Lung microvascular endothelial cell (primary cell): Measurements from ENCODE around the gene PRTN3. TPM values are rescaled to one million over a fixed set of nuclear protein-coding genes. Genes with fewer than 3 reads are reported as not detected.
A peak's percentile ranks its signal among the peaks of the same experiment; 100 is the strongest.
"Not testable (repeated sequence)": the region's sequence is repeated elsewhere in the genome, so short reads cannot be mapped to it uniquely, and the experiment has no call there.

Source experiments
- DNase-seq, 2 donors: peaks; one replicate each; pipeline versions ENCODE4 v3.0.0 to v3.0.0-alpha.2; 2010; ENCODE audit warnings: low read depth in 2 of 2
- total RNA-seq: library from RNA; depleted of rRNA; stranded (reverse); fragments of >200 nt; gene quantifications from 2 replicates; pipeline ENCODE4 v1.2.1, GENCODE V29; 2014

Gene PRTN3
- total RNA-seq, 1 donor from 2014 or later, result not detected

DNA sequence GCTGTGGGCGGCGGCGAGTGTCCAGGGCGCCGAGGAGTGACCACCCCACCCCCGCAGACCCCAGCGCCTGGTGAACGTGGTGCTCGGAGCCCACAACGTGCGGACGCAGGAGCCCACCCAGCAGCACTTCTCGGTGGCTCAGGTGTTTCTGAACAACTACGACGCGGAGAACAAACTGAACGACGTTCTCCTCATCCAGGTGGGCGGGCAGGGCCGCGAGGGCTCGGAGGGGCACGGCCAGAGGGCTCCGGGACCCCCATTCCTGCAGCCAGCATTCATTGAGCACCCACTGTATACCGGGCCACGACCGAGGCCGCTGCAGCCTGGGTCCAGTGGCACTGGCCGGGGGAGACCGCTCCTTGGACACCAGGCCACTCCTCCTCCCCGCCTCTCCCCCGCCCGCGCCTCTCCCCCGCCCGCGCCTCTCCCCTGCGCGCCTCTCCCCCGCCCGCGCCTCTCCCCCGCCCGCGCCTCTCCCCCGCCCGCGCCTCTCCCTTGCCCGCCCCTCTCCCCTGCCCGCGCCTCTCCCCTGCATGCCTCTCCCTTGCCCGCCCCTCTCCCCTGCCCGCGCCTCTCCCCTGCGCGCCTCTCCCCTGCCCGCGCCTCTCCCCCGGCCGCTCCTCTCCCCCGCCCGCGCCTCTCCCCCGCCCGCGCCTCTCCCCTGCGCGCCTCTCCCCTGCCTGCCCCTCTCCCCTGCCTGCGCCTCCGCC lies 3.2 kb downstream of the PRTN3 start:
- no peak for DNase-seq

DNA sequence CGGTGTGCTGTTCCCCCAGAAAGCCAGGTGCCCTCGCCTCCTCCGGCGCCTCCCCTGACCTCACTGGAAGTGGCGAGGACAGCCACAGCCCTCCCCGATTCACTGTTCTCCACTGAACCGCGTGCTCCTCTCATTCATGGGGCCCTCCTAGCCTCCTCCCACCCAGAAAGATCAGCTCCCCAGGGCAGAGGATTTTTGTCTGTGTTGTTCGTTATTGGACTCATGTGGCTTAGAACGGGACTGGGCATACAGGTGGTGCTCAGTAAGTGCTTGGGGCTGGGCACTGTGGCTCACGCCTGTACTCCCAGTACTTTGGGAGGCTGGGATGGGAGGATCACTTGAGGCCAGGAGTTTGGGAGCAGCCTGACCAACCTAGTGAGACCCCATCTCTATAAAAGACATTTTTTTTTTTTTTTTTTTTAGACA lies 3.8 kb downstream of the PRTN3 start:
- DNase-seq, result no peak

DNA sequence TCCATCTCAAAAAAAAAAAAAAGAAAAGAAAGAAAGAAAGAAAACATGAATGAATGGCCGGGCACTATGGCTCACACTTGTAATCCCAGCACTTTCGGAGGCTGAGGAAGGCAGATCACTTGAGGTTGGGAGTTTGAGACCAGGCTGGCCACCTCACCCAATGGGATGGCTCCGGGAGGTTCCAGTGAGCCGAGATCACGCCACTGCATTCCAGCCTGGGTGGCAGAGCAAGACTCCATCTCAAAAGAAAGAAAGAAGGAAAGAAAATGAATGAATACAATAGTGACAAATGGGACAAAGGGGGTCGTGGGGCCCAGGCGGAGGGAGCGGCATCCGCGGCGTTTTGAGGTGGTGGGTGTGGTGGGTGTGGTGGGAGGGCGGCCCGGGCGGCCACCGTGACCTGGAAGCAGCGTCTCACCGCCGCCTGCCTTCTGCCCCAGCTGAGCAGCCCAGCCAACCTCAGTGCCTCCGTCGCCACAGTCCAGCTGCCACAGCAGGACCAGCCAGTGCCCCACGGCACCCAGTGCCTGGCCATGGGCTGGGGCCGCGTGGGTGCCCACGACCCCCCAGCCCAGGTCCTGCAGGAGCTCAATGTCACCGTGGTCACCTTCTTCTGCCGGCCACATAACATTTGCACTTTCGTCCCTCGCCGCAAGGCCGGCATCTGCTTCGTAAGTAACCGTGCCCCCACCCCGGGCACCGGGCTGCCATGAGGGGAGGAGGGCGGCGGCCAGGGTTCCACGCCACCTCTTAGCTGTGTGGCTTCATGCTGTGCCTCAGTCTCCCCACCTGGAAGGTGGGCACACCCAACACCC lies 5.1 kb downstream of the PRTN3 start:
- no peak for DNase-seq

DNA sequence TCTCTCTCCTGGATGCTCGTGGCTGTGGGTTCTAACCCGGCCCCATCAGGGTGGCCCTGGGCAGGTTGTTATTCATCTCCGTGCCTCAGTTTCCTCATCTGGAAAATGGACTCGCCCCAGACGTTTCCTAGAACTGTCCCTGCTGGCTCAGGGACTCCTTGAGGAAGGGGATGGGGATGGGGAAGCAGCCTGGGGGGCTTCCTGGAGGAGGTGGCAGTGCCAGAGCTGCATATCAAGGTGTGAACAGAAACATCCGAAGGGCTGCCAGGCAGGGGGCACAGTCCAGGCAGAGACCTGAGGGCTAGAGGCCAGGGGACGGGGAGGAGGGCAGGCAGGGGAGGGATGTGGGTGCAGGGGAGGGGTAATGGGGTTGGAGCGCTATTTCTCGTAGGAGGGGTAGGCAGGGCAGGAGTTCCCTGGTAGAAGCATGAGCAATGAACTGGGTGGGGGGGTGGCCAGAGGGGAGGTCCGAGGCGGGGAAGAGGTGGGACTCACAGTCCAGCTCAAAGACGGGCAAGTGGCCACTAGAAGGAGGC lies 7.7 kb downstream of the PRTN3 start:
- no peak for DNase-seq

DNA sequence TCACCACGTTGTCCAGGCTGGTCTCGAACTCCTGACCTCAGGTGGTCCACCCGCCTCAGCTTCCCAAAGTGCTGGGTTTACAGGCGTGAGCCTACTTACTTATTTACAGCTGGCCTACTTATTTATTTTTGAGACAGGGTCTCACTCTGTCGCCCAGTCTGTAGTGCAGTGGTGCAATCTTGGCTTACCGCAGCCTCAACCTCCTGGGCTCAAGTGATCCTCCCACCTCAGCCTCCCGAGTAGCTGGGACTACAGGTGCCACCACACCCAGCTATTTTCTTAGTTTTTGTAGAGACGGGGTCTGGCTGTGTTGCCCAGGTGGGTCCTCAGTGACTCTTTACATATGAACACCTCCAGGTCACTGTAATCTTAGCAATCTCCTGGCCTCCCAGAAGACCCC lies 8.4 kb downstream of the PRTN3 start:
- DNase-seq, result not testable (repeated sequence)

DNA sequence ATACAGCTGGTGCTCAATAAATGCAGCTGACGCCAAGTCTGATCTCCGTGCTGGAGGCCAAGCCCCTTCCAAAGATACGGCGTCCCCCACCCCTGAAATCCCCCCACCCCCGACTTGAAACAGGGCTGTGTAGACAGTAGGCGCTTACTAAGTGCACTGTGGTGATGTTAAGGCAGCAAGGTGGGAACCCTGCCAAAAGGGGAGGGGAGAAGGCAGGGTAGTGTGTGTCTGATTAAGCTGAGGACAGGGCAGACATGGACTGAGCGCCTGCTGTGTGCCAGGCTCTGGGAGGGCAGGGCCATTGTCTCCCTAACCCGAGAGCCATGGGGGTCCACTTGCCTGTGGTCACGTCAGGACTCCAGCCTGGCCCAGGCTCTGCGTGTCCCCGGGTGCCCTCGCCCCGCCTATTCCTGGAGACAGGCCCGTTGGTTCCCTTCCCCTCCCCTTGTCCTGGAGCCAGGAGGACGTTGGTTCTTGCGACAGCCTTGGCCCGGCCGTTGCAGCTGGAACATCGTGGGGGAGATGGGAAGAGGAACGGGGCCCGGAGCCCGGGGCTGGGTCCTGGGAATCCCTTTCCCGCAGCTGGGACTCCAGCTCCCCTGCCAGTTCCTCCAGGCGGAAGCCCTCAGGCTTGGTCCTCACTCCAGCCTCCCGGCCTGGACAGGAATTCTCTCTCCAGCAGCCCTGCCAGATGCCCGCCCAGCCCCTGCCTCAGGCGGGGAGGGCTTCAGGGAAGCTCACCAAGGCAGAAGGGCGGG lies 9.6 kb downstream of the PRTN3 start:
- DNase-seq, result no peak

DNA sequence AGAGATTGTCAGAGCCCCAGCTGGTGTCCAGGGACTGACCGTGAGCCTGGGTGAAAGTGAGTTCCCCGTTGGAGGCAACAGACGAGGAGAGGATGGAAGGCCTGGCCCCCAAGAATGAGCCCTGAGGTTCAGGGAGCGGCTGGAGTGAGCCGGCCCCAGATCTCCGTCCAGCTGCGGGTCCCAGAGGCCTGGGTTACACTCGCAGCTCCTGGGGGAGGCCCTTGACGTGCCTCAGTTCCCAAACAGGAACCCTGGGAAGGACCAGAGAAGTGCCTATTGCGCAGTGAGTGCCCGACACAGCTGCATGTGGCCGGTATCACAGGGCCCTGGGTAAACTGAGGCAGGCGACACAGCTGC lies 10.2 kb downstream of the PRTN3 start:
- DNase-seq, result no peak

DNA sequence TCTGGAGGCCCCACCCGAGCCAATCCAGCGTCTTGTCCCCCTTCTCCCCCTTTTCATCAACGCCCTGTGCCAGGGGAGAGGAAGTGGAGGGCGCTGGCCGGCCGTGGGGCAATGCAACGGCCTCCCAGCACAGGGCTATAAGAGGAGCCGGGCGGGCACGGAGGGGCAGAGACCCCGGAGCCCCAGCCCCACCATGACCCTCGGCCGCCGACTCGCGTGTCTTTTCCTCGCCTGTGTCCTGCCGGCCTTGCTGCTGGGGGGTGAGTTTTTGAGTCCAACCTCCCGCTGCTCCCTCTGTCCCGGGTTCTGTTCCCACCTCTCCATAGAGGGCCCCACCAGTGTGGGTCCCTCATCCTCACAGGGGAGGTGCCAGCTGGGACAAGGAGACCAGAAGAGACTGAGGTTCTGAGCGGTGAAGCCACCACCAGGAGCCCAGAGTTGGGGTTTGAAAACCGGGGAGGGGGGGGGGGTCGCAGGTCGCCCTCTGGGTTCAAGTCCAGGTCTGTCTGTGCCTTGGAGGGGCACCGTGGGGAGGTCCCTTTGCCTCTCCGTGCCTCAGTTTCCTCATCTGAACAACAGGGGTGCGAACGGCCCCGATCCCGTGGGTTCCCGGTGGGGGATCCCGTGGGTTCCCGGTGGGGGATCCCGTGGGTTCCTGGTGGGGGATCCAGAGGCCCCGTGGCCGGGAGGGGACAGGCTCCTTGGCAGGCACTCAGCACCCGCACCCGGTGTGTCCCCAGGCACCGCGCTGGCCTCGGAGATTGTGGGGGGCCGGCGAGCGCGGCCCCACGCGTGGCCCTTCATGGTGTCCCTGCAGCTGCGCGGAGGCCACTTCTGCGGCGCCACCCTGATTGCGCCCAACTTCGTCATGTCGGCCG lies 11.6 kb downstream of the PRTN3 start, which contains the start of gene ELANE:
ELANE (plus strand) TSS at position 168 of the 878 bp plus-strand sequence; CDS start at position 194, 26 bp downstream.
- no peak for DNase-seq

DNA sequence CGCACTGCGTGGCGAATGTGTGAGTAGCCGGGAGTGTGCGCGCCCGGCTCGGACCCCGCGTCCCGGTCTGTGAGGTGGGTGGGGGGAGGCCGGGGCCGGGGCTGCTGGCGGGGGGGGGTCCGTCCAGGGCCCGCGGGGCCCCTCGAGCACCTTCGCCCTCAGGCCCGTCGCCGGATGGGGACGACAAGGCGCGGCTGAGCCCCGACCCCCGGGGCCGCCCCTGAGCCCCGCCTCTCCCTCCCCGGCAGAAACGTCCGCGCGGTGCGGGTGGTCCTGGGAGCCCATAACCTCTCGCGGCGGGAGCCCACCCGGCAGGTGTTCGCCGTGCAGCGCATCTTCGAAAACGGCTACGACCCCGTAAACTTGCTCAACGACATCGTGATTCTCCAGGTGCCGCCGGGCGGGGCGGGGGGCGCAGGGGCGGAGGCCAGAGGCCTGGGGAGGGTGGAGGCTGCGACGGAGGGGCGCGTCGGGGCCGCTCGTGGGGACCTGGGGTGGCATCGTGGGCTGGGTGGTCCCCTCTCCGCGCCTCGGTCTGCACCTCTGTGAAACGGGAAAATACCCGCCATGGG lies 12.3 kb downstream of the PRTN3 start:
- DNase-seq, result no peak

DNA sequence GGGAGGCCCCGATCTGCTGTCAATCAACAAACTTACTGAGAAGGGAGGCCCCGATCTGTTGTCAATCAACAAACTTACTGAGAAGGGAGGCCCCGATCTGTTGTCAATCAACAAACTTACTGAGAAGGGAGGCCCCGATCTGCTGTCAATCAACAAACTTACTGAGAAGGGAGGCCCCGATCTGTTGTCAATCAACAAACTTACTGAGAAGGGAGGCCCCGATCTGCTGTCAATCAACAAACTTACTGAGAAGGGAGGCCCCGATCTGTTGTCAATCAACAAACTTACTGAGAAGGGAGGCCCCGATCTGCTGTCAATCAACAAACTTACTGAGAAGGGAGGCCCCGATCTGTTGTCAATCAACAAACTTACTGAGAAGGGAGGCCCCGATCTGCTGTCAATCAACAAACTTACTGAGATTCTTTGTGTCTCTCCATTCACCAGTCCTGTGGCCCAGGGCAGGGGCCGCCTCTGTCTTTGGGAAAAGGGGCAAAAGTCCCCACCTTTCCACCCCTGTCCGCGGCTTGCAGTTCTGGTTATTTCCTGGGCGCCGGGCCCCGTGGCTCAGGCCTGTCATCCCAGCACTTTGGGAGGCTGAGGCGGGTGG lies 12.9 kb downstream of the PRTN3 start:
- DNase-seq, result not testable (repeated sequence)

DNA sequence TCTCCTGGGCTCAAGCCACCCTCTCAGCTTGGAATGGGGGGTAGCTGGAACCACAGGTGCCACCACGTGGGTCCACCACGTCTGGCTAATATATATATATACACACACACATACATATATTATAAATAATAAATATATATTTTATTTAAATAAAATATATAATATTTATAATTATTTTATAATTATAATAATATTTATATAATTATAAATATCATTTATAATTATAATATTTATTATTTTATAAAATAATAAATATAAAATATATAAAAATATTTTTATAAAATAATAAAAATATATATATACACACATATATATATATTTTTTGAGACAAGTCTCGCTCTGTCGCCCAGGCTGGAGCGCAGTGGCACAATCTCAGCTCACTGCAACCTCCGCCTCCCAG lies 13.8 kb downstream of the PRTN3 start:
- no peak for DNase-seq

DNA sequence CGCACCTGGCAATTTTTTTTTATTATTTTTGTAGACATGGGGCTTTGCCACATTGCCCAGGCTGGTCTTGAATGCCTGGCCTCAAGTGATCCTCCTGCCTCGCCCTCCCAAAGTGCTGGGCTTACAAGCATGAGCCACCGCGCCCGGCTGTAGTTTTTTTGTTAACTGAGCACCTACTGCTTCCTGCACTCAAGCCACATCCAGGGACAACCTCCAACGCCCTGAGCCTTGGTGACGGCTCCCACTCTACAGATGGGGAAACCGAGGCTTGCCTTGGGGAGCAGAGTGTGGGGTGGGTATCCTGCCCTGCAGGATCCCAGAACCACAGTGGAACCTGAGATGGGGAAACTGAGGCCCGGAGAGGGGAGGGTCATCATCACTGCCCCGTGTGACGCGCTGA lies 14.3 kb downstream of the PRTN3 start:
- no peak for DNase-seq

DNA sequence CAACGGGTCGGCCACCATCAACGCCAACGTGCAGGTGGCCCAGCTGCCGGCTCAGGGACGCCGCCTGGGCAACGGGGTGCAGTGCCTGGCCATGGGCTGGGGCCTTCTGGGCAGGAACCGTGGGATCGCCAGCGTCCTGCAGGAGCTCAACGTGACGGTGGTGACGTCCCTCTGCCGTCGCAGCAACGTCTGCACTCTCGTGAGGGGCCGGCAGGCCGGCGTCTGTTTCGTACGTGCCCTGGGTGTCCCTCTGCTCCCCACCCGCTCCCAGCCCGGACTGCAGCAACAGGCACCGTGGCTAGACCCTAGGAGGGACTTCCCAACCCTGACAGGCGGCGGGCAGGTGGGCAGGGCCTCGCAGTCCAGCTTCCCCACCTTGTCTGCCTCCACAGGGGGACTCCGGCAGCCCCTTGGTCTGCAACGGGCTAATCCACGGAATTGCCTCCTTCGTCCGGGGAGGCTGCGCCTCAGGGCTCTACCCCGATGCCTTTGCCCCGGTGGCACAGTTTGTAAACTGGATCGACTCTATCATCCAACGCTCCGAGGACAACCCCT lies 14.8 kb downstream of the PRTN3 start:
- DNase-seq, result no peak

DNA sequence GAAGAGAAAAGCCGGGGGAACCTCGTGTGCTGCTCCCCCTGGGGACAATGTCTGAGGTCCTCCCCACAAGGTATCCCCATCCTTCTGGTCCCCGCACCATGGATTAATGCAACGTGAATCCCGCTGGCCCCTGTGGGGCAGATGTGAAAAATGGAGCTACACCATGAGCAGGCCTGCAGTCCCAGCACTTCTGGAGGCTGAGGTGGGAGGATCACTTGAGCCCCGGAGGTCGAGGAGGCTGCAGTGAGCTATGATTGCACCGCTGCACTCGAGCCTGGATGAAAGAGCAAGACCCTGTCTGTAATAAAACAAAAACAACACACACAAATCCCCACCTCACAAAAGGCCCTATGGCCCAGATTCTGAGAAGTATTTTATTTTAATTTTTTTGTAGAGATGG lies 17.5 kb downstream of the PRTN3 start:
- DNase-seq, result no peak

DNA sequence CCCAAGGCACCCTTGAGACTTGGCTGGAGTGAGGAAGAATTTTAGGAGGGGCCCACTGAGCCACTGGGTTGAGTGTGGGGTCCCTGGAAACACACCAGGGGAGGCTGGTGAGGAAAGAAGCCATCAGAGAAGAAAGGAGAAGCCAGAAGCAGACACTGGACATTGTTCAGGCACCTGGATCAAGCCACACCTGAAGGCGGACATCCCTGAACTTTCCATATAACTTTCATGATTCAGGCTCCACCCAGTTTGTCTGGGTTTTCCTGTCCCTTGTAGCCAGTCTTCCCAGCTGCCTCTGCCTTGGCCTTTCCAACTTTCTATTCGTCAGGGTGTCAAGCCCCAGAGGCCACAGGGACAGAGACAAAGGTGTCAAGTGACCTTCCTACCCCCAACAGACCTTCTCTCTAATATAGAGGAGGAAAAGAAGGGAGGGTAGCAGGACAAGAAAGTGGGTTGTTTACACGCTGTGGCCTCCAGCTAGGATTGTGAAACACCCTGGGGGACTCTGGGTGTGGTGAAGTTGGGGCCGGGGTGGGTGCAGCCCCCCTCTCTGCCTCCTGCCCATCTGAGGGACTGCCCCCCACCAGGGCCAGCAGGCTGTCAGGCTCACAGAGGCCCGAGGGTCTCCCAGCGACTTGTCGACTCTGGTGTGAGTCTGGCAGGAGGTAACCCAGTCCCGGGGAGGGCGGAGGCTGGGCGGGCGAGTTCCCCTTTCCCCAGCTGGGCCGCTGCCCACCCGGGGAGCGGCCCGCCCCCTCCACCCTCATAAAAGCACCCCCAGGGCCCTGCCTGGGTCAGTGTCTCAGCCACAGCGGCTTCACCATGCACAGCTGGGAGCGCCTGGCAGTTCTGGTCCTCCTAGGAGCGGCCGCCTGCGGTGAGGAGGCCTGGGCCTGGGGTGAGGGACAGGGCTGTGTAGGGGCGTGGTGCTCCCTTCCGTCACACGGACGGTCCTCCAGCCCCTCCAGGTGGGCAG lies 18.4 kb downstream of the PRTN3 start, which contains the start of gene CFD:
CFD (plus strand) TSS at position 797 of the 976 bp plus-strand sequence; CDS start at position 823, 26 bp downstream.
- DNase-seq, result no peak

DNA sequence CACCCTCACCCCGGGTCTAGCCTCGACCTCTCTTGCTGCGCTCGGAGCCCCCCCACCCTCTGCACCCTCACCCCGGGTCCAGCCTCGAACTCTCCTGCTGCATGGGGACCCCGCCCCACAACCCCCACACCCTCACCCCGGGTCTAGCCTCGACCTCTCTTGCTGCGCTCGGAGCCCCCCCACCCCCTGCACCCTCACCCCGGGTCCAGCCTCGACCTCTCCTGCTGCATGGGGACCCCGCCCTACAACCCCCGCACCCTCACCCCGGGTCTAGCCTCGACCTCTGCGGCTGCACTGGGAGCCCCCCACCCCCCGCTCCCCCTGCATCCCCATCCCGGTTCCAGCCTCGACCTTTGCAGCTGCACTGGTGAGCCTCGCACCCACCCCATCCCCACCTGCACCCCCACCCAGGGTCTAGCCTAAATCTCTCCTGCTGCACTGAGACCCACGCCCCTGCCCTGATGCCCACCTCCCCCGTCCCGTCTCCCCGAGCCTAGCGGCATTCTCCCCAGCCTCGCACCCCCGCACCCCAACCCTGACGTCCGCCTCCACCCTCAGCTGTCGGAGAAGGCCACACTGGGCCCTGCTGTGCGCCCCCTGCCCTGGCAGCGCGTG lies 20.4 kb downstream of the PRTN3 start:
- no peak for DNase-seq

DNA sequence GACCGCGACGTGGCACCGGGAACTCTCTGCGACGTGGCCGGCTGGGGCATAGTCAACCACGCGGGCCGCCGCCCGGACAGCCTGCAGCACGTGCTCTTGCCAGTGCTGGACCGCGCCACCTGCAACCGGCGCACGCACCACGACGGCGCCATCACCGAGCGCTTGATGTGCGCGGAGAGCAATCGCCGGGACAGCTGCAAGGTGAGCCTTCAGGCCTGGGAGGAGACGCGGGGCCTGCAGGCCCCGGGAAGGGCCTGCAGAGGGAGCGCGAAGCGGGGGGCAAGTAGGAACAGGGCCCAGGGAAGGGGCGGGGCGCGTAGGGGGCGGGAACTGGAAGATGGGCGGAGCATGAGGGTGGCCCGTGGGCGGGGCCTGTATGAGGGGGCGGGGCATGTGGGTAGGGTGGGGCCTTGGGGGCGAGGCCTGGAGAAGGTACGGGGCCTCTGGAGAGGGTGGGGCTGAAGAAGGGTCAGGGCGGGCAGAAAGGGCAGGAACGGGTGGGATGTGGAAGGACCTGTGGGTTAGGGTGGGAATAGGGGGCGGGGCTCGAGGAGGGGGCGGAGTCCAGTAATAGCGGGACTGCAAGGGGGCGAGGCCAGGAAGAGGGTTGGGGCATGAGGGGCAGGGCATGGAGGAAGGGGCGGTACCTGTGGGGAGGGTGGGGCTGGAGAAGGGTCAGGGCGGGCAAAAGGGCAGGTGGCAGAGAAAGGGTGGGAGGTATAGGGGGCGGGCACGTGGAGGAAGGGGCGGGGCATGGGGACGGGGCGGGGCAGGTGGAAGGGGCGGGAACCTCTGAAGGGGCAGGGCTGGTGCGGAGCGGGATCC lies 21.2 kb downstream of the PRTN3 start:
- DNase-seq, result peak; percentile 51 to 54
